Measurements from ENCODE around the gene NQO2. TPM values are rescaled to one million over a fixed set of nuclear protein-coding genes. Genes with fewer than 3 reads are reported as not detected.

The NQO2 gene
- total and polyA plus RNA-seq, 10 of the 15 experiments (the other 5 are each of a cell fraction or from before 2014, with no cell fraction given): 0.55 to 2.6 (median 0.80) TPM

DNA sequence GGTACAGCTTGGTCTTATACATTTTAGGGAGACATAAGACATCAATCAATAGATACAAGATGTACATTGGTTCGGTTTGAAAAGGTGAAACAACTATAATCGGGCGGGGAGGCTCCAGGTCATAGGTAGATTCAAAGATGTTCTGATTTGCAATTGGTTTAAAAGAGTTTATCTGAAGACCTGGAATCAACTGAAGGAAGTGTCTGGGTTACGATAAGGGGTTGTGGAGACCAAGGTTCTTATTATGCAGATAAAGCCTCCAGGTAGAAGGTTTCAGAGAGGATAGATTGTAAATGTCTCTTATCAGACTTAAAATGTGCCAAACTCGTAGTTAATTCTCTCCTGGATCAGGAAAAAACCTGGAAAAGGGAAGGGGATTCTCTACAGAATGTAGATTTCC, 22.4 kb upstream of the NQO2 start:
- no peak for ATAC-seq
- Histone ChIP-seq H3K27ac (ENCODE audit: control insufficient read depth, insufficient read depth) (no peak overlapping the region), H3K36me3 (ENCODE audit: control insufficient read depth in 2 of 2, insufficient read depth in 2 of 2, low read length in 1 of 2) (no peaks in the 10 kb centered on the region), H3K4me3 (no peak overlapping the region), H3K27me3 (replicated peaks in 1 of 2; ENCODE audit: control insufficient read depth in 2 of 2, insufficient read depth in 2 of 2, low read length in 1 of 2) (peaks cover 2 to 14% of the 10 kb centered on the region in 2 experiments; a peak in 2 of 4 replicates), H3K9ac (ENCODE audit: control insufficient read depth, insufficient read depth, low read length) (no peak overlapping the region), H4K20me1 (ENCODE audit: control insufficient read depth, insufficient read depth) (no peaks in the 10 kb centered on the region), H2AFZ (ENCODE audit: control insufficient read depth, low read depth, low read length) (no peak overlapping the region), H3K79me2 (ENCODE audit: control insufficient read depth, insufficient read depth, low read length) (no peaks in the 10 kb centered on the region), H3K4me2 (ENCODE audit: control insufficient read depth, insufficient read depth) (no peak overlapping the region), H3K9me3 (replicated peaks; ENCODE audit: control insufficient read depth, insufficient read depth, low read length) (peaks cover 1% of the 10 kb centered on the region), H3K4me1 (ENCODE audit: control insufficient read depth, insufficient read depth, low read length) (no peaks in the 10 kb centered on the region)
- TF ChIP-seq, protein P1, sequence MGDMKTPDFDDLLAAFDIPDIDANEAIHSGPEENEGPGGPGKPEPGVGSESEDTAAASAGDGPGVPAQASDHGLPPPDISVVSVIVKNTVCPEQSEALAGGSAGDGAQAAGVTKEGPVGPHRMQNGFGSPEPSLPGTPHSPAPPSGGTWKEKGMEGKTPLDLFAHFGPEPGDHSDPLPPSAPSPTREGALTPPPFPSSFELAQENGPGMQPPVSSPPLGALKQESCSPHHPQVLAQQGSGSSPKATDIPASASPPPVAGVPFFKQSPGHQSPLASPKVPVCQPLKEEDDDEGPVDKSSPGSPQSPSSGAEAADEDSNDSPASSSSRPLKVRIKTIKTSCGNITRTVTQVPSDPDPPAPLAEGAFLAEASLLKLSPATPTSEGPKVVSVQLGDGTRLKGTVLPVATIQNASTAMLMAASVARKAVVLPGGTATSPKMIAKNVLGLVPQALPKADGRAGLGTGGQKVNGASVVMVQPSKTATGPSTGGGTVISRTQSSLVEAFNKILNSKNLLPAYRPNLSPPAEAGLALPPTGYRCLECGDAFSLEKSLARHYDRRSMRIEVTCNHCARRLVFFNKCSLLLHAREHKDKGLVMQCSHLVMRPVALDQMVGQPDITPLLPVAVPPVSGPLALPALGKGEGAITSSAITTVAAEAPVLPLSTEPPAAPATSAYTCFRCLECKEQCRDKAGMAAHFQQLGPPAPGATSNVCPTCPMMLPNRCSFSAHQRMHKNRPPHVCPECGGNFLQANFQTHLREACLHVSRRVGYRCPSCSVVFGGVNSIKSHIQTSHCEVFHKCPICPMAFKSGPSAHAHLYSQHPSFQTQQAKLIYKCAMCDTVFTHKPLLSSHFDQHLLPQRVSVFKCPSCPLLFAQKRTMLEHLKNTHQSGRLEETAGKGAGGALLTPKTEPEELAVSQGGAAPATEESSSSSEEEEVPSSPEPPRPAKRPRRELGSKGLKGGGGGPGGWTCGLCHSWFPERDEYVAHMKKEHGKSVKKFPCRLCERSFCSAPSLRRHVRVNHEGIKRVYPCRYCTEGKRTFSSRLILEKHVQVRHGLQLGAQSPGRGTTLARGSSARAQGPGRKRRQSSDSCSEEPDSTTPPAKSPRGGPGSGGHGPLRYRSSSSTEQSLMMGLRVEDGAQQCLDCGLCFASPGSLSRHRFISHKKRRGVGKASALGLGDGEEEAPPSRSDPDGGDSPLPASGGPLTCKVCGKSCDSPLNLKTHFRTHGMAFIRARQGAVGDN (IDR thresholded peaks at IDR 0.05): no peak
- TF ChIP-seq NBN (IDR thresholded peaks at IDR 0.05): no peak
- no peak for TF ChIP-seq HDGF (IDR thresholded peaks at IDR 0.05)
- TF ChIP-seq GABPA (IDR thresholded peaks at IDR 0.05; ENCODE audit: low read depth): no peak
- no peak for TF ChIP-seq POLR2AphosphoS2 (IDR thresholded peaks at IDR 0.05; ENCODE audit: low read depth, low read length)
- no peak for TF ChIP-seq SUZ12 (IDR thresholded peaks at IDR 0.05; ENCODE audit: unreplicated experiment)
- TF ChIP-seq SIX5 (IDR thresholded peaks at IDR 0.05; ENCODE audit: low read depth, low read length, severe bottlenecking): no peak
- no peak for TF ChIP-seq ZBED1 (IDR thresholded peaks at IDR 0.05; ENCODE audit: borderline replicate concordance)
- no peak for TF ChIP-seq ZNF24 (IDR thresholded peaks at IDR 0.05)
- TF ChIP-seq POLR2A (IDR thresholded peaks at IDR 0.05; ENCODE audit: low read depth, low read length): no peak
- POLR2A ChIA-PET: no interaction called here
- CTCF ChIA-PET: interaction anchor here (0.7 kb wide), 2 partner anchors 14 to 260 kb away, joined by 3 read pairs; no protein-coding TSS in a partner anchor
- FAIRE-seq: no peak
- RAD21 ChIA-PET (ENCODE audit: unreplicated experiment): interaction anchor here (0.9 kb wide), 1 partner anchor 10 kb away, joined by 3 read pairs; no protein-coding TSS in a partner anchor
- SMC1A ChIA-PET (ENCODE audit: uncharacterized antibody, unreplicated experiment): interaction anchor here (0.7 to 1.0 kb wide), 2 partner anchors 41 to 186 kb away, joined by 3 to 4 read pairs; no protein-coding TSS in a partner anchor
- no peak for DNase-seq (ENCODE audit: low read depth, low spot score)
- intact Hi-C loops (cut with micrococcal nuclease; ENCODE audit: unreplicated experiment) (no loop called here), in situ Hi-C loops (cut with MboI) (no loop called here)
- no TSS peak for BruUV-seq (replicated peaks)
- 52% methylated on average over 5 of the region's 5 CpGs for WGBS (ENCODE audit: insufficient coverage, insufficient replicate concordance, low lambda C conversion rate, missing lambda C conversion rate)
